HG03280 (cell line): Measurements from ENCODE around the gene ERRFI1.
"Not testable (repeated sequence)": the region's sequence is repeated elsewhere in the genome, so short reads cannot be mapped to it uniquely, and the experiment has no call there.

ENCODE experiments used
- ATAC-seq: cut with Tn5 transposase; IDR thresholded peaks from one replicate; pipeline ENCODE4 v1.9.1; 2021; ENCODE audit warnings: mild to moderate bottlenecking, moderate library complexity; ENCODE audit not compliant: unreplicated experiment

The ERRFI1 gene

DNA sequence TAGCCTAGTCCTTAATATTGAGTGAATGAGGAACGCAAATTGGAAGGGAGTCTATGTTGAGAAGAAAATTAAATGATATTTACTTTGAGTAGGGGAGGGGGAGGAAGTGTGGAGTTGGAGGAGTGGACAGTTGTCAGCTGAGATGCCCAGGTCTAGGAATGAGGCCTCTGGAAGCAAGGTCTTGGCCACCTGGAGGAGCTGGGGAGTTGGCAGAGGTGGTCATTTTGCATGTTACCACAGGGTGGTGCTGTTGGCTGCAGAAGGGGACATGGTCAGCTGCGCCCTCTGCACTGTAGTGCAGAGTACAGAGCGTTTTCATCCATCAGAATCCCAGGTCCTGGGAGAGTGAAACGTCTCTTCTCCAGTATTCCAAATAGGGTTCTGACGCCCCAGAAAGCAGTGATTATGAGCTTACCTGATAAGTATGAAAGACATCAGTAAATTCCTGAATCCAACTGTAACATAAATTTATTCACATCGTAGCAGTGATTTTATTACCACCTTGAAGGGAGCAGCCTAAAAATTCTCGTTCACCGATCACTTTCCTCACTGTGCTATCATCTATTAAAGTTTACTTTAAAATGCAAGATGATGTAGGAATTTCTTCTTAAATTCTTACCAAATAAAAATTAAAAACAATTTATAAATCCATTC is 50.8 kb downstream of the ERRFI1 start:
- no peak for ATAC-seq

GRCh38 chr1:7973086-7973485 is 53.0 kb downstream of the ERRFI1 start:
- ATAC-seq, result no peak

DNA sequence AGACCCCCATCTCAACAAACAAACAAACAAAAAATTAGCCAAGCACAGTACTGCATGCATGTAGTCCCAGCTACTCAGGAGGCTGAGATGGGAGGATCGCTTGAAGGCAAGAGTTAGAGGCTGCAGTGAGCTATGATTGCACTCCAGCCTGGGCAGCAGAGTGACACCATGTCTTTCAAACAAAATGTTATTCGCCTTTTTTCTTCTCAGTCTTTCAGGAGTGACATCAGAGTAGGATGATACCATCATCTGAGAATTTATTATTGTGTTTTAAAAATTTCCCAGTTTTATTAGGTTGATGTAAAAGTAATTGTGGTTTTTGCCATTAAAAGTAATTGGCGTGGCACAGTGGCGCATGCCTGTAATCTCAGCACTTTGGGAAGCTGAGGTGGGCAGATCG is 53.8 kb downstream of the ERRFI1 start:
- no peak for ATAC-seq

DNA sequence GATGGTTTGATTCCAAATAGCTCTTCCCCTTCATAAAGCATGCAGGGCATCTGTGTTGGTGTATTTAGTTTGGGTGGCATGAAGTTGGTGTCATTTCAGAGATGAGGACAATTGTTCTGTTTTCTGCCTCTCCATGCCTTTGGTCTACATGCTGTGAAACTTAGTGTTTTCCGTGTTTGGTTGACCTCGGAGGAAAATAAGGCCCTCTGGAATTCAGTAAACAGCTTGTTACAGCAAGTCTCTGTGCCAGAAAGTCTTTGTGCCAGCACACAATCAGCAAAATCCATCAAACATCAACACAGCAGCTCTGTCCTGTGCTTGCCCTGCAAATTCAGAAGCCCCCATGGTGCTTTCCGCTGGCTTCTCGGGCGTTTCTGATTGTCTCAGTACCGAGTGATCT is 55.1 kb downstream of the ERRFI1 start:
- no peak for ATAC-seq

DNA sequence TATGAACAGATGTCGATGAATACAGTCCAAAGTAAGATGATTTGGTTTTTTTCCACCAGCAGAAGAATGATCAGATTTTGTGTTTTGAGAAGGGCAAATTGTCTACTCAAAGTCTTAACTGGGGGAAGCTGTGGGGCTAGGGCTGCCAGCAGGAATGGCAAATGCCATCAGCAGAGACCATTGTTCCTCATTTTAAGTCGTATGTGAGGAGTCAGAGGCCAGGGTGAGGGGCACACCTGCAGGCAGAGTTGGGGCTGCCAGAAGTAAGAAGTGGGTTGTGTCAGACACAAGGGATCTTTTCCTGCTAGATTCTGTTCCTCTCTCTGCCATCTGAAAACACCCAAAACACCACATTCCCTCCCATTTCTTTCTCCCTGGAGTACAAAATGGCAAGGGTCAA is 55.9 kb downstream of the ERRFI1 start:
- ATAC-seq, result no peak

DNA sequence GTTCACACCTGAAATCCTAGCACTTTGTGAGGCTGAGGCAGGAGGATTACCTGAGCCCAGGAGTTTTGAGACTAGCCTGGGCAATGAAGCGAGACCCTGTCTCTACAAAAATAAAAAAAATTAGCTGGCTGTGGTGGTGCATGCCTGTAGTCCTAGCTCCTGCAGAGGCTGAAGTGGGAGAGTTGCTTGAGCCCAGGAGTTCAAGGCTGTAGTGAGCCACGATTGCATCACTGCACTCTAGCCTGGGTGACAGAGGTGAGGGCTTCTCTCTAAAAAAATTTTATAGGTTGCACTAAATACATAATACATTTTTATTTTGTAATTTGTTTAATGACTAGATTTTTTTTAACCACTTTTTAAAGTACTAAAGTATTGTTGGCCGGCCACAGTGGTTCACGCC is 58.5 kb downstream of the ERRFI1 start:
- ATAC-seq, result no peak

DNA sequence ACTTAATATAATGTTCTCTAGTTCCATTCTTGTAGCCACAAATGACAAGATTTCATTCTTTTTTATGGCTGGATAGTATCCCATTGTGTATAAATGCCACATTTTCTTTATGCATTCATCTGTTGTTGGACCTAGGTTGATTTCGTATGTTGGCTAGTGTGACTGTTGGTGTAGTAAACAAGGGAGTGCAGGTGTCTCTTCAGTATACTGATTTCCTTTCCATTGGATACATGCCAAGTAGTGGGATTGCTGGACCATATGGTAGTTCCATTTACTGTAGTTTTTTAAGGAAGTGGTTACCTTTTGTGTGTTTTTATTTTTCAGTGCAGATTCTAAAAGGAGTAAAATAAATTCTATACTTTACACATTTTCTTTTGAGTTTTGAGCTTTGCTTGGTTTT is 58.9 kb downstream of the ERRFI1 start:
- ATAC-seq, result no peak

- ATAC-seq, result no peak
Observed at GRCh38 chr1:7964476-7964875, 61.6 kb downstream of the ERRFI1 start.

DNA sequence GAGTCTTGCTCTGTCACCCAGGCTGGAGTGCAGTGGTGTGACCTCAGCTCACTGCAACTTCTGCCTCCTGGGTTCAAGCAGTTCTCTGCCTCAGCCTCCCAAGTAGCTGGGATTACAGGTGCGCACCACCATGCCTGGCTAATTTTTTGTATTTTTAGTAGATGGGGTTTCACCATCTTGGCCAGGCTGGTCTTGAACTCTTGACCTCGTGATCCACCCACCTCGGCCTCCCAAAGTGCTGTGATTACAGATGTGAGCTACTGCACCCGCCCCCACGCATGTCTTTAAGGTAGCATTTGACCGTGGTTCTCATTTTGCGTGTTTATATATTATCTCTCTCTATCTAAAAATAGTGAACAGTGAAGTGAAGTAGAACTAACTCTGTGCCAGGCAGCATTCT is 62.3 kb downstream of the ERRFI1 start:
- not testable (repeated sequence) for ATAC-seq

DNA sequence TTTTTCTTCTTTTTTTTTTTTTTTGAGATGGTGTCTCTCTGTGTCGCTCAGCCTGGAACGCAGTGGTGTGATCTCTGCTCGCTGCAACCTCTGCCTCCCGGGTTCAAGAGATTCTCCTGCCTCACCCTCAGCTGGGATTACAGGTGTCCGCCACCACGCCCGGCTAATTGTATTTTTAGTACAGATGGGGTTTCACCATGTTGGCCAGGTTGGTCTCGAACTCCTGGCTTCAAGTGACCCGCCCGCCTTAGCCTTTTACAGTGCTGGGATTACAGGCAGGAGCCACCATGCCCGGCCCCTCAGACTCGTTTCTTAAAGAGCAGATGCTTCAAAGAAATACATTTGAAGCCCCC is 62.8 kb downstream of the ERRFI1 start:
- not testable (repeated sequence) for ATAC-seq

DNA sequence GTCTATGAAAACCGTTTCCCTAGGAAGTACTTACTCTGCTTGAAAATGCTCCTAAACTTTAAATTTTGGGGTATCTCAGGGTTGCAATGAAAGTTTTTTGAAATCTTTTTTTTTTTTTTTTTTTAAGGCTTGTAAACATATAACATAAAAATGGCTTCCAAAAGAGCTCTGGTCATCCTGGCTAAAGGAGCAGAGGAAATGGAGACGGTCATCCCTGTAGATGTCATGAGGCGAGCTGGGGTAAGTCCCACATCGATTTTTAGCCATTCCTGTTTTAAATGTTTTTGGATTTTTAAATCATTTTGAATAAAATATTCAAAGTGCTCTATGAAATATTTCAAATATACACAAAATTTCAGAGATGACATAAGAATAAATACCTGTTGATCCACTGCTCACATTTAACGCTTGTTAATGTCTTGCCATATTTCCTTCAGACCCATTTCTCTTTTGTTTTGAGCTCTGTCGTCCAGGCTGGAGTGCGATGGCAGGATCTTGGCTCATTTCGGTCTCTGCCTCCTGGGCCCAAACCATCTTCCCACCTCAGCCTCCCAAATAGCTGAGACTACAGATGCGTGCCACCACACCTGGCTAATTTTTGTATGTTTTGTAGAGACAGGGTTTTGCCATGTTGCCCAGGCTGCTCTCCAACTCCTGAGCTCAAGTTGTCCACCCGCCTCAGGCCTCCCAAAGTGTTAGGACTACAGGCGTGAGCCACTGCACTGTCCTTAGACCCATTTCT is 63.3 kb downstream of the ERRFI1 start:
- ATAC-seq, result no peak

DNA sequence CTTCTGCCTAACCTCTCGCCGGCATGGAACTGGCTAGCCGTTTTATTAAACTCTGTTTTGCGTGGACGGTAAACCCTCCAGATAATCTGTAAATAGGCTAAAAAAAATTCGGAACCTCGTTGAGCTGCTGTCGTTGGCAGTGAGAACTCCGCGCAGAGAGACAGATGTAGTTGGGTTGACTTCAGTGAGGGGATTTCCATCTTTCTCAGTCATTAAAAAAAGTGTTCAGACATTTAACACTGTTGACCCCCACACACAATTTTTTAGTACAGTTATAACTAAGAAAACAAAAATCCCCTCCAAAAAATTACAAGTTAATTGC is 64.1 kb downstream of the ERRFI1 start:
- ATAC-seq, result peak; percentile 2
